Liver (tissue), 9 donors: Measurements from ENCODE around the gene SPTBN5. TPM values are rescaled to one million over a fixed set of nuclear protein-coding genes. Genes with fewer than 3 reads are reported as not detected.

Experiments used
- DNase-seq: peaks from one replicate; pipeline ENCODE4 v3.0.0-alpha.2; 2017; ENCODE audit warnings: low spot score
- H3K27ac ChIP-seq, 2 donors: one replicate each; pipeline ENCODE4 v1.7.0; 2013; ENCODE audit warnings: inconsistent platforms in 2 of 2, low read length in 2 of 2, control low read depth in 1 of 2, low read depth in 1 of 2, mild to moderate bottlenecking in 1 of 2
- H3K27me3 ChIP-seq, 4 donors: one replicate each; pipeline versions ENCODE4 v1.6.1 to v1.7.0; 2013; ENCODE audit warnings: low read length in 3 of 4, inconsistent platforms in 1 of 4, mild to moderate bottlenecking in 1 of 4, moderate library complexity in 1 of 4; ENCODE audit not compliant: control insufficient read depth in 4 of 4, insufficient read depth in 4 of 4
- H3K36me3 ChIP-seq, 4 donors: one replicate each; pipeline versions ENCODE4 v1.6.1 to v1.7.0; 2013; ENCODE audit warnings: low read length in 3 of 4, mild to moderate bottlenecking in 3 of 4, low read depth in 1 of 4, moderate library complexity in 1 of 4; ENCODE audit not compliant: control insufficient read depth in 4 of 4, insufficient read depth in 3 of 4
- H3K4me1 ChIP-seq, 4 donors: one replicate each; pipeline versions ENCODE4 v1.6.1 to v1.7.0; 2013; ENCODE audit warnings: low read length in 3 of 4, mild to moderate bottlenecking in 3 of 4, moderate library complexity in 1 of 4; ENCODE audit not compliant: control insufficient read depth in 4 of 4, insufficient read depth in 4 of 4
- H3K4me3 ChIP-seq, 3 donors: one replicate each; pipeline versions ENCODE4 v1.6.1 to v1.7.0; 2013; ENCODE audit warnings: low read length in 3 of 3, control low read depth in 1 of 3, low read depth in 1 of 3, mild to moderate bottlenecking in 1 of 3
- H3K9ac ChIP-seq, 2 donors: one replicate each; pipeline ENCODE4 v1.7.0; 2013; ENCODE audit warnings: low read length in 2 of 2, mild to moderate bottlenecking in 2 of 2, moderate library complexity in 2 of 2, control low read depth in 1 of 2, low read depth in 1 of 2
- H3K9me3 ChIP-seq, 4 donors: one replicate each; pipeline versions ENCODE4 v1.6.1 to v1.7.0; 2013; ENCODE audit warnings: low read length in 3 of 4; ENCODE audit not compliant: control insufficient read depth in 4 of 4
- CTCF ChIP-seq: fragments of 150-350 bp; IDR thresholded peaks from 2 replicates; pipeline ENCODE4 v1.5.1; 2017; ENCODE audit warnings: improper control_type of control experiment, low read depth, low read length; ENCODE audit not compliant: missing input control
- EGR1 ChIP-seq, 2 donors: IDR thresholded peaks; 2 replicates each; pipeline ENCODE4 v1.6.1; 2016 to 2018; ENCODE audit warnings: antibody characterized with exemption in 2 of 2, low read depth in 2 of 2
- FOXA1 ChIP-seq: IDR thresholded peaks from 2 replicates; pipeline ENCODE4 v1.6.1; 2016; ENCODE audit warnings: antibody characterized with exemption
- FOXA2 ChIP-seq: IDR thresholded peaks from 2 replicates; pipeline ENCODE4 v1.6.1; 2016; ENCODE audit warnings: antibody characterized with exemption
- GABPA ChIP-seq, 2 donors: IDR thresholded peaks in 1 of 2; conservative IDR thresholded peaks in 1 of 2; 2 replicates each; pipeline ENCODE4 v1.6.1; 2016; ENCODE audit warnings: antibody characterized with exemption in 2 of 2, mild to moderate bottlenecking in 1 of 2, moderate library complexity in 1 of 2
- HNF4A ChIP-seq, 2 donors: conservative IDR thresholded peaks; 2 replicates each; pipeline ENCODE4 v1.6.1; 2016; ENCODE audit warnings: antibody characterized with exemption in 2 of 2, mild to moderate bottlenecking in 2 of 2
- HNF4G ChIP-seq: IDR thresholded peaks from 2 replicates; pipeline ENCODE4 v1.6.1; 2016; ENCODE audit warnings: antibody characterized with exemption
- JUND ChIP-seq, 2 donors: IDR thresholded peaks; 2 replicates each; pipeline ENCODE4 v1.6.1; 2016; ENCODE audit warnings: antibody characterized with exemption in 2 of 2
- NR2F2 ChIP-seq: IDR thresholded peaks from 2 replicates; pipeline ENCODE4 v1.6.1; 2016; ENCODE audit warnings: antibody characterized with exemption
- RAD21 ChIP-seq, 2 donors: IDR thresholded peaks; 2 replicates each; pipeline ENCODE4 v1.6.1; 2016; ENCODE audit warnings: antibody characterized with exemption in 2 of 2, mild to moderate bottlenecking in 2 of 2
- REST ChIP-seq: IDR thresholded peaks from 2 replicates; pipeline ENCODE4 v1.6.1; 2016; ENCODE audit warnings: antibody characterized with exemption, mild to moderate bottlenecking
- RXRA ChIP-seq, 2 donors: IDR thresholded peaks; 2 replicates each; pipeline ENCODE4 v1.6.1; 2017 to 2018; ENCODE audit warnings: antibody characterized with exemption in 2 of 2, mild to moderate bottlenecking in 1 of 2
- SP1 ChIP-seq: IDR thresholded peaks from 2 replicates; pipeline ENCODE4 v1.6.1; 2018; ENCODE audit warnings: antibody characterized with exemption, mild to moderate bottlenecking
- TAF1 ChIP-seq: conservative IDR thresholded peaks from 2 replicates; pipeline ENCODE4 v1.6.1; 2016; ENCODE audit warnings: antibody characterized with exemption, mild to moderate bottlenecking
- YY1 ChIP-seq: IDR thresholded peaks from 2 replicates; pipeline ENCODE4 v1.6.1; 2016; ENCODE audit warnings: antibody characterized with exemption, mild to moderate bottlenecking
- WGBS: extraction: QIAGEN DNeasy Blood & Tissue Kit; methylation state at CpG from one replicate; pipeline ENCODE4 v1.1.7; 2013; 5-methylcytosine and 5-hydroxymethylcytosine counted together
- polyA plus RNA-seq, 2 donors: library from polyadenylated mRNA; stranded (reverse) in 1 of 2; unstranded in 1 of 2; fragments of 200-250 nt in 1 of 2; fragments of >200 nt in 1 of 2; fragmentation: Nextera tagmentation in 1 of 2; extraction: Ambion mirVana in 1 of 2; gene quantifications; one replicate each; pipeline versions ENCODE4 v1.2.1 to v1.2.3, GENCODE V29; 2013 to 2015
- total RNA-seq, 2 donors: library from RNA; depleted of rRNA; stranded (reverse); fragments of >200 nt; gene quantifications; one replicate each; pipeline ENCODE4 v1.2.3, GENCODE V29; 2014
- TF ChIP-seq, protein P1 (sequence below): IDR thresholded peaks from 2 replicates; pipeline ENCODE4 v1.6.1; 2016; ENCODE audit warnings: antibody characterized with exemption
- TF ChIP-seq, protein P2 (sequence below): IDR thresholded peaks from 2 replicates; pipeline ENCODE4 v1.6.1; 2016; ENCODE audit warnings: antibody characterized with exemption
- TF ChIP-seq, protein P3 (sequence below): IDR thresholded peaks from 2 replicates; pipeline ENCODE4 v1.6.1; 2016; ENCODE audit warnings: antibody characterized with exemption
- donor health status: healthy.
- donor health status: healthy.
- donor health status: healthy.
- donor health status: healthy.
- donor health status: healthy.

Gene SPTBN5
- total and polyA plus RNA-seq, 4 donors = 0.12 to 1.7 (median 0.17) TPM

DNA sequence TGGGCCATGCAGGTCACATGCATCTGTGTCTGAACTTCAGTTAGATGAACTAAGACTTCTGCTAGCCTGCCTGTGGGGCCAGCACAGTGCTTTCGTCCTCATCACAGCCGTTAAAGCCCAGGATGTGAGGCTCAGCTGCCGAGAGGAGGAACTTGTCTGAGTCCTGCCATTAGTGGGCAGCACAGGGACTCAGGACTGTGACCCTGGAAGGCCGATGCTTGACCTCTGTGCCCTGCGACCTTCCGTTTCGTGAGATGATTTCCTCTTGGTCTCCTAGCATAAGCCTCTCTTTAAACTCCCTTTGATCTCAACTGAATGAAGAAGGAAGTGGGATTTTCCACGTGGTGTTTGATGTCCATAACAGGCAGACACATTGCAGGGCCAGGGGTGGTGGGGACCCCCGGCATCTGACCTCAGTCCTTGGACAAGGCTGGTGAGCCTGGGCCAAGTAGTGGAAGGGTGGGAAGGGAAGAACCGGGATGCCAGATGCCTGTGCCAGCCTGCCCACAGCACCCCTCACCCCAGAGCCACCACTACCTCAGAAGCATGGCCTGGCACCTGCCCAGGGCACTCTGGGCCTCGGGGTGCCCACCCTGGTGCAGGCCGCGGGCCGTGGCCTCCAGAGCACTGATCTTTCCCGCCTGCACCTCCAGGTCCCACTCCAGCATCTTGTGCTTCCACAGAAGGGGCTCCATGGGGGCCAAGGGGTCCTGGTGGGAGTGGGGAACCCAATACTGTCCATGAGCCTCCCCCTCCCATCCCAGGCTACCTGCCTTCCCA, 33.6 kb downstream of the SPTBN5 start:
- Histone ChIP-seq H3K27ac (no peak overlapping the region), H3K27me3 (no peaks in the 10 kb centered on the region), H3K4me1 (no peaks in the 10 kb centered on the region), H3K9ac (no peak overlapping the region), H3K36me3 (no peaks in the 10 kb centered on the region), H3K9me3 (no peaks in the 10 kb centered on the region), H3K4me3 (no peak overlapping the region)
- peak; percentile 92 for TF ChIP-seq NR2F2
- no peak for TF ChIP-seq HNF4G
- TF ChIP-seq JUND (IDR thresholded peaks at IDR 0.05) = no peak
- no peak for TF ChIP-seq REST
- TF ChIP-seq TAF1 = no peak
- TF ChIP-seq, protein P1, sequence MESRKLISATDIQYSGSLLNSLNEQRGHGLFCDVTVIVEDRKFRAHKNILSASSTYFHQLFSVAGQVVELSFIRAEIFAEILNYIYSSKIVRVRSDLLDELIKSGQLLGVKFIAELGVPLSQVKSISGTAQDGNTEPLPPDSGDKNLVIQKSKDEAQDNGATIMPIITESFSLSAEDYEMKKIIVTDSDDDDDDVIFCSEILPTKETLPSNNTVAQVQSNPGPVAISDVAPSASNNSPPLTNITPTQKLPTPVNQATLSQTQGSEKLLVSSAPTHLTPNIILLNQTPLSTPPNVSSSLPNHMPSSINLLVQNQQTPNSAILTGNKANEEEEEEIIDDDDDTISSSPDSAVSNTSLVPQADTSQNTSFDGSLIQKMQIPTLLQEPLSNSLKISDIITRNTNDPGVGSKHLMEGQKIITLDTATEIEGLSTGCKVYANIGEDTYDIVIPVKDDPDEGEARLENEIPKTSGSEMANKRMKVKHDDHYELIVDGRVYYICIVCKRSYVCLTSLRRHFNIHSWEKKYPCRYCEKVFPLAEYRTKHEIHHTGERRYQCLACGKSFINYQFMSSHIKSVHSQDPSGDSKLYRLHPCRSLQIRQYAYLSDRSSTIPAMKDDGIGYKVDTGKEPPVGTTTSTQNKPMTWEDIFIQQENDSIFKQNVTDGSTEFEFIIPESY = no peak
- TF ChIP-seq SP1 = no peak
- TF ChIP-seq, protein P2, sequence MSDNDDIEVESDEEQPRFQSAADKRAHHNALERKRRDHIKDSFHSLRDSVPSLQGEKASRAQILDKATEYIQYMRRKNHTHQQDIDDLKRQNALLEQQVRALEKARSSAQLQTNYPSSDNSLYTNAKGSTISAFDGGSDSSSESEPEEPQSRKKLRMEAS = no peak
- peak; percentile 22 for TF ChIP-seq CTCF
- TF ChIP-seq YY1 = no peak
- no peak for TF ChIP-seq EGR1 (IDR thresholded peaks at IDR 0.05; ENCODE audit: low read depth in 2 of 2)
- TF ChIP-seq RAD21 (IDR thresholded peaks at IDR 0.05) = peak in 1 of 2 donors; percentile 65
- TF ChIP-seq FOXA2 = no peak
- no peak for TF ChIP-seq GABPA (IDR thresholded peaks at IDR 0.05 in 1 of 2, conservative IDR thresholded peaks at IDR 0.05 in 1 of 2)
- no peak for TF ChIP-seq HNF4A (conservative IDR thresholded peaks at IDR 0.05)
- no peak for TF ChIP-seq FOXA1
- TF ChIP-seq, protein P3, sequence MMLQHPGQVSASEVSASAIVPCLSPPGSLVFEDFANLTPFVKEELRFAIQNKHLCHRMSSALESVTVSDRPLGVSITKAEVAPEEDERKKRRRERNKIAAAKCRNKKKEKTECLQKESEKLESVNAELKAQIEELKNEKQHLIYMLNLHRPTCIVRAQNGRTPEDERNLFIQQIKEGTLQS = no peak
- TF ChIP-seq RXRA (IDR thresholded peaks at IDR 0.05) = no peak
- no peak for DNase-seq
- WGBS = 56% methylated on average over 15 of the region's 15 CpGs
